ENCODE data around the gene RAI1. TPM values are rescaled to one million over a fixed set of nuclear protein-coding genes. Genes with fewer than 3 reads are reported as not detected.
A peak's percentile ranks its signal among the peaks of the same experiment; 100 is the strongest.

Gene RAI1
- total and polyA plus RNA-seq, 2 of the 13 experiments (the other 11 are each of a cell fraction or from before 2014, with no cell fraction given): 3.4 to 5.2 TPM

DNA sequence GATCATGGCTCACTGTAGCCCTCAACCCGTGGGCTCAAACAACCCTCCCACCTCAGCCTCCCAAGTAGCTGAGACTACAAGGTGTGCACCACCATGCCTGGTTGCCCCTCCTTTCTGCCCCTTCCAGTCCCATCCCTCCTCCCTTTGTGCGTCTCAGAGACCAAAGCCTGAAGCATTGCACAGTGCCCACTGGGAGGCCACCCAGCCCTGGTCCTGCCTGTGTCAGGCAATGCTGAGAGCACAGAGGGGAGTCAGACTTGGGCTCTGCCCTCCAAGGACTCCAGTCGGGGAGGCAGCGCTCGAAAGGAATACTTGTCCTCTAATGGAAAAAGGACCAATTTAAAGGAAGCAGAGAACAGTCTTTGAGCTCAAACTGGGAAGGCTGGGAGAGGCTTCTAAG is 20.4 kb downstream of the RAI1 start:
- 98% methylated on average over 5 of the region's 5 CpGs for WGBS (ENCODE audit: low lambda C conversion rate)
- no peak overlapping the region for H3K27ac ChIP-seq (ENCODE audit: extremely low read length, insufficient read depth, low read length)
- H4K20me1 ChIP-seq (ENCODE audit: insufficient read depth, low read length): peaks cover 32% of the 10 kb centered on the region
- H3K4me1 ChIP-seq (ENCODE audit: insufficient read depth, low read length): peaks cover 54% of the 10 kb centered on the region
- no peak for FAIRE-seq
- H3K27me3 ChIP-seq (ENCODE audit: control insufficient read depth in 1 of 2, insufficient read depth in 2 of 2, low read length in 2 of 2): no peaks in the 10 kb centered on the region
- no peak for DNase-seq (ENCODE audit: low spot score)
- TF ChIP-seq IRF2 (CRISPR knock-in tag; IDR thresholded peaks at IDR 0.05) (no peak), ZNF234 (CRISPR knock-in tag; conservative IDR thresholded peaks at IDR 0.05) (no peak), ZNF704 (CRISPR knock-in tag; IDR thresholded peaks at IDR 0.05; ENCODE audit: borderline replicate concordance) (no peak), ZNF841 (CRISPR knock-in tag; IDR thresholded peaks at IDR 0.05; ENCODE audit: borderline replicate concordance) (no peak)
- BruUV-seq (replicated peaks): no TSS peak
- H3K79me2 ChIP-seq (ENCODE audit: insufficient read depth, low read length): peaks cover 88% of the 10 kb centered on the region
- no peaks in the 10 kb centered on the region; a peak in 3 of 5 replicates for H3K36me3 ChIP-seq (replicated peaks in 1 of 2; ENCODE audit: control insufficient read depth in 1 of 2, insufficient read depth in 2 of 2, low read length in 2 of 2)
- CTCF ChIA-PET (ENCODE audit: low intra/inter-chr PET ratio, low total read pairs): no interaction called here
- in situ Hi-C loops (cut with HindIII; ENCODE audit: extremely low pct_ligation_motif_present, low pct_unique_long_range_greater_than_20kb) (no loop called here), intact Hi-C loops (cut with micrococcal nuclease; ENCODE audit: unreplicated experiment) (no loop called here)
- no peak overlapping the region for H3K9ac ChIP-seq (ENCODE audit: insufficient read depth, low read depth, low read length)
- ATAC-seq: no peak
- H3K4me2 ChIP-seq (ENCODE audit: low read depth, low read length): no peak overlapping the region
- H3K4me3 ChIP-seq (replicated peaks in 1 of 3; ENCODE audit: insufficient read depth in 1 of 3, low read depth in 2 of 3, low read length in 3 of 3): no peak overlapping the region
- no peaks in the 10 kb centered on the region for H3K9me3 ChIP-seq (ENCODE audit: low read length)
- no peak overlapping the region for H2AFZ ChIP-seq (ENCODE audit: low read length)
- POLR2A ChIA-PET: no interaction called here

DNA sequence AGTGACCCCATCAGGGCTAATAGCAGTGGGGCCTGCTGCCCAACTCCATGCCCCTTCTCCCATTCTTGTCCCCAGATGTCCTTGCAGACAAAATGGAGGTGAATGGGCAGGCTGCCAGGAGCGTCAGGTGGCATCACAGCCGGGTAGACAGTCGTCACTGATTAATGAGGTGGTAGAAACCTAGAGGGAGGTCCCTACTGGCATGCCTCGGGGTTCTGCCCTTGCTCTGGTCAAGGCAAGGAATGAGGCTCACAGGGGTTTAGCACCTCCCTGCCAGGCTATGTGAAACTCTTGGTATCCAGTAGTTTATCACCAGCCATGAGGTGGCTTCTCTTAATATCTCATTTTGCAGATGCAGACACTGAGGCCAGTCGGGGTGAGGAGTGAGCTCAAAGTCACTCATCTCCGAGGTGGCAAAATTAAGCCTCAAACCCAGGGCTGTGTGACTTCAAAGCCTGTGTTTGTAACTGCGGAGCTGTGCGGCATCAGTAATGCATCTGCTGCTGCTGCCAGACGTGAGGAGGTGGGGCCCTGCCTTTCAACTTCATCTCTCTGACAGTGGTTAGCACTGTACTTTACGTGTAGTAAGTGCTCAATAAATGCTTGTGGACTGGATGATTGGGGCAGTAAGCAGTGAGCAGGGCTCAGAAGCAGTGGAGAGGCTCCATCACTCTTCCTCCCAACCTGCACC is 21.3 kb downstream of the RAI1 start:
- in situ Hi-C loops (cut with HindIII; ENCODE audit: extremely low pct_ligation_motif_present, low pct_unique_long_range_greater_than_20kb) (no loop called here), intact Hi-C loops (cut with micrococcal nuclease; ENCODE audit: unreplicated experiment) (no loop called here)
- Histone ChIP-seq H3K4me1 (ENCODE audit: insufficient read depth, low read length) (peaks cover 63% of the 10 kb centered on the region), H3K27ac (ENCODE audit: extremely low read length, insufficient read depth, low read length) (peak overlapping the region; percentile 51), H3K9ac (ENCODE audit: insufficient read depth, low read depth, low read length) (peak overlapping the region; percentile 41; the same call in 1 of the 2 replicates), H3K79me2 (ENCODE audit: insufficient read depth, low read length) (peaks cover 86% of the 10 kb centered on the region), H3K4me2 (ENCODE audit: low read depth, low read length) (peak overlapping the region; percentile 45), H4K20me1 (ENCODE audit: insufficient read depth, low read length) (peaks cover 32% of the 10 kb centered on the region), H3K36me3 (replicated peaks in 1 of 2; ENCODE audit: control insufficient read depth in 1 of 2, insufficient read depth in 2 of 2, low read length in 2 of 2) (no peaks in the 10 kb centered on the region; a peak in 3 of 5 replicates), H3K9me3 (ENCODE audit: low read length) (no peaks in the 10 kb centered on the region), H3K27me3 (ENCODE audit: control insufficient read depth in 1 of 2, insufficient read depth in 2 of 2, low read length in 2 of 2) (no peaks in the 10 kb centered on the region), H3K4me3 (replicated peaks in 1 of 3; ENCODE audit: insufficient read depth in 1 of 3, low read depth in 2 of 3, low read length in 3 of 3) (no peak overlapping the region), H2AFZ (ENCODE audit: low read length) (no peak overlapping the region)
- ATAC-seq (peak; percentile 12), FAIRE-seq (no peak), DNase-seq (ENCODE audit: low spot score) (no peak)
- no TSS peak for BruUV-seq (replicated peaks)
- ChIA-PET CTCF (ENCODE audit: low intra/inter-chr PET ratio, low total read pairs) (interaction anchor here (1.2 kb wide), 1 partner anchor 22 kb away, joined by 4 read pairs; no protein-coding TSS in a partner anchor), POLR2A (no interaction called here)
- WGBS (ENCODE audit: low lambda C conversion rate): 88% methylated on average over 6 of the region's 10 CpGs
- TF ChIP-seq DNMT1 (CRISPR knock-in tag; IDR thresholded peaks at IDR 0.05): peak; percentile 31; the same call in 1 of the 2 replicates
- TF ChIP-seq U2AF1 (optimal IDR thresholded peaks at IDR 0.05; ENCODE audit: low read depth, low read length): no peak
- TF ChIP-seq ZNF205 (CRISPR knock-in tag; IDR thresholded peaks at IDR 0.05): 0 out of 2 replicates have a peak, but pooled peaks have one; percentile 47
- no peak for TF ChIP-seq TBL1XR1 (IDR thresholded peaks at IDR 0.05; ENCODE audit: borderline replicate concordance, low read length, partially characterized antibody)
- TF ChIP-seq GATAD1 (CRISPR knock-in tag; IDR thresholded peaks at IDR 0.05): no peak
- no peak for TF ChIP-seq SP1 (IDR thresholded peaks at IDR 0.05)
- TF ChIP-seq SP1 (CRISPR knock-in tag; IDR thresholded peaks at IDR 0.05): 0 out of 2 replicates have a peak, but pooled peaks have one; percentile 15
- TF ChIP-seq ZNF777 (CRISPR knock-in tag; IDR thresholded peaks at IDR 0.05): no peak
- TF ChIP-seq MIER3 (CRISPR knock-in tag; IDR thresholded peaks at IDR 0.05; ENCODE audit: borderline replicate concordance): 0 out of 2 replicates have a peak, but pooled peaks have one; percentile 8
- TF ChIP-seq SPEN (CRISPR knock-in tag; IDR thresholded peaks at IDR 0.05; ENCODE audit: low read depth): peak; percentile 48; the same call in 1 of the 2 replicates
- TF ChIP-seq, protein P1, sequence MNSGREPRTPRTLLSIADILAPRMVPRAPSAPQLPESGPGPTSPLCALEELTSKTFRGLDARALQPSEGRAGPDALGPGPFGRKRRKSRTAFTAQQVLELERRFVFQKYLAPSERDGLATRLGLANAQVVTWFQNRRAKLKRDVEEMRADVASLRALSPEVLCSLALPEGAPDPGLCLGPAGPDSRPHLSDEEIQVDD (CRISPR knock-in tag; IDR thresholded peaks at IDR 0.05; ENCODE audit: borderline replicate concordance): no peak
- TF ChIP-seq WIZ (CRISPR knock-in tag; IDR thresholded peaks at IDR 0.05): 0 out of 2 replicates have a peak, but pooled peaks have one; percentile 25

Measured in HepG2 (cell line).